Naive thymus-derived CD8-positive, alpha-beta T cell (primary cell): ENCODE data around the gene CD101. TPM values are rescaled to one million over a fixed set of nuclear protein-coding genes. Genes with fewer than 3 reads are reported as not detected.
"Not testable (repeated sequence)": the region's sequence is repeated elsewhere in the genome, so short reads cannot be mapped to it uniquely, and the experiment has no call there.

ENCODE experiments used
- ATAC-seq, 2 donors: fragments of 150-1000 bp; cut with Tn5 transposase in 1 of 2; sonication (Bioruptor Pico), chemical (Tn5 transposase) in 1 of 2; 1 replicate in 1 of 2; 2 replicates in 1 of 2; pipeline ENCODE4 v1.10.0; 2021; ENCODE audit warnings: mild to moderate bottlenecking in 2 of 2, moderate library complexity in 2 of 2
- POLR2A ChIA-PET: fragments of 350-600 bp; sonication (Branson Sonifier 250); formaldehyde crosslinking; loops from one replicate; lab custom pipeline; 2021; ENCODE audit warnings: antibody characterized with exemption; lab: Charles Lee
- DNase-seq, 10 donors: peaks; one replicate each; pipeline versions ENCODE4 v3.0.0 to v3.0.0-alpha.2; 2020 to 2022
- H3K27ac Mint-ChIP-seq, 10 donors: one replicate each; pipeline ENCODE4 v1.8.0; 2020 to 2022; ENCODE audit warnings: mild to moderate bottlenecking in 10 of 10, mixed read lengths in 10 of 10, moderate library complexity in 4 of 10, inconsistent platforms in 1 of 10
- H3K27me3 Mint-ChIP-seq, 5 donors: one replicate each; pipeline ENCODE4 v1.8.0; 2021 to 2022; ENCODE audit warnings: mixed read lengths in 5 of 5
- H3K36me3 Mint-ChIP-seq, 3 donors: one replicate each; pipeline ENCODE4 v1.8.0; 2020 to 2022; ENCODE audit warnings: mixed read lengths in 3 of 3, mild to moderate bottlenecking in 2 of 3, inconsistent platforms in 1 of 3
- H3K4me1 Mint-ChIP-seq, 4 donors: one replicate each; pipeline ENCODE4 v1.8.0; 2021 to 2022; ENCODE audit warnings: mixed read lengths in 4 of 4
- H3K4me3 Mint-ChIP-seq, 10 donors: one replicate each; pipeline ENCODE4 v1.8.0; 2020 to 2022; ENCODE audit warnings: mild to moderate bottlenecking in 10 of 10, mixed read lengths in 10 of 10, moderate library complexity in 6 of 10, inconsistent platforms in 1 of 10
- H3K9me3 Mint-ChIP-seq, 9 donors: one replicate each; pipeline ENCODE4 v1.8.0; 2020 to 2022; ENCODE audit warnings: mixed read lengths in 9 of 9, mild to moderate bottlenecking in 3 of 9, inconsistent platforms in 1 of 9, moderate library complexity in 1 of 9
- polyA plus RNA-seq, 3 donors: library from polyadenylated mRNA; unstranded; fragments of 300-500 nt; fragmentation: Illumina TruSeq; gene quantifications; one replicate each; pipeline ENCODE4 v1.2.3, GENCODE V29; 2021
- total RNA-seq, 8 experiments: library from RNA in 2 of 8; stranded (reverse) in 2 of 8; gene quantifications; one replicate each; pipeline ENCODE4 v1.2.3 and lab custom pipeline; 2021 to 2026

CD101 gene
- total and polyA plus RNA-seq, 5 experiments from 2014 or later: 28.4 to 39.2 (median 37.0) TPM; not detected in 2

- Mint-ChIP-seq H3K27ac (no peak overlapping the region), H3K27me3 (peaks cover 0 to 7% (median 0%) of the 10 kb centered on the region in 5 donors), H3K4me1 (peaks cover 0 to 2% (median 0%) of the 10 kb centered on the region in 4 donors), H3K4me3 (no peak overlapping the region), H3K9me3 (peaks cover 0 to 8% (median 2%) of the 10 kb centered on the region in 9 donors), H3K36me3 (peaks cover 0 to 3% (median 0%) of the 10 kb centered on the region in 3 donors)
- ATAC-seq (no peak), DNase-seq (no peak)
- POLR2A ChIA-PET: no interaction called here
These were observed 30.2 kb upstream of the CD101 start for GRCh38 chr1:116971258-116971860.

- peaks cover 0 to 2% (median 0%) of the 10 kb centered on the region in 4 donors for H3K4me1 Mint-ChIP-seq
- H3K4me3 Mint-ChIP-seq: no peak overlapping the region
- H3K27ac Mint-ChIP-seq: no peak overlapping the region
- H3K27me3 Mint-ChIP-seq: peaks cover 0 to 7% (median 0%) of the 10 kb centered on the region in 5 donors
- POLR2A ChIA-PET: no interaction called here
- H3K9me3 Mint-ChIP-seq: peaks cover 0 to 8% (median 2%) of the 10 kb centered on the region in 9 donors
- peaks cover 0 to 3% (median 0%) of the 10 kb centered on the region in 3 donors for H3K36me3 Mint-ChIP-seq
- DNase-seq (no peak), ATAC-seq (no peak)
These were observed 29.4 kb upstream of the CD101 start for GRCh38 chr1:116971965-116972673.

DNA sequence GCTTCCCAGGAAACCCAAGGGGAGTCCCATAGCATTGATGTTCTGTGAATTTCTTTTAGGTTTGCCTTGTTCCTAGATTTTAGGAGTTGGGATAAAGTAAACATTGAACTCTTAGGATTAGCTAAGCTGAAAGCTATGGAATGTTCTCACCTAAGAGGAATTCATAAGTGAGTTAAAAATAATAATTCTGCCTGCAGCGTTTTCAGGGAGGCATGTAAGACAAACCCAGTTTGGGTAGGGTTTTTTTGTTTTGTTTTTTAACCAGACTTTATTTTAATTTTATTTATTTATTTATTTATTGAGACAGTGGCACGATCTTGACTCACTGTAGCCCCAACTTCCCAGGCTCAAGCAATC, 28.9 kb upstream of the CD101 start:
- POLR2A ChIA-PET: no interaction called here
- peaks cover 0 to 3% (median 0%) of the 10 kb centered on the region in 3 donors for H3K36me3 Mint-ChIP-seq
- no peak overlapping the region for H3K27ac Mint-ChIP-seq
- no peak for ATAC-seq
- peaks cover 0 to 3% (median 0%) of the 10 kb centered on the region in 4 donors for H3K4me1 Mint-ChIP-seq
- H3K4me3 Mint-ChIP-seq: no peak overlapping the region
- DNase-seq: no peak
- peaks cover 0 to 8% (median 2%) of the 10 kb centered on the region in 9 donors for H3K9me3 Mint-ChIP-seq
- peaks cover 0 to 7% (median 0%) of the 10 kb centered on the region in 5 donors for H3K27me3 Mint-ChIP-seq

DNA sequence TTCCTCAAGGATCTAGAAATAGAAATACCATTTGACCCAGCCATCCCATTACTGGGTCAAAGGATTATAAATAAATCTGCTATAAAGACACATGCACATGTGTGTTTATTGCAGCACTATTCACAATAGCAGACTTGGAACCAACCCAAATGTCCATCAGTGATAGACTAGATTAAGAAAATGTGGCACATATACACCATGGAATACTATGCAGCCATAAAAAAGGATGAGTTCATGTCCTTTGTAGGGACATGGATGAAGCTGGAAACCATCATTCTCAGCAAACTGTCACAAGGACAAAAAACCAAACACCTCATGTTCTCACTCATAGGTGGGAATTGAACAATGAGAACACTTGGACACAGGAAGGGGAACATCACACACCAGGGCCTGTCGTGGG, 21.3 kb upstream of the CD101 start:
- H3K27me3 Mint-ChIP-seq, POLR2A ChIA-PET, H3K9me3 Mint-ChIP-seq, ATAC-seq, H3K4me3 Mint-ChIP-seq, DNase-seq, H3K36me3 Mint-ChIP-seq, H3K27ac Mint-ChIP-seq: not testable (repeated sequence)
- peaks cover 9 to 29% (median 16%) of the 10 kb centered on the region in 4 donors for H3K4me1 Mint-ChIP-seq

- Mint-ChIP-seq H3K4me3 (no peak overlapping the region), H3K9me3 (no peaks in the 10 kb centered on the region), H3K27ac (peak overlapping the region in 2 of 10 donors; percentile 3 to 58), H3K36me3 (no peaks in the 10 kb centered on the region), H3K27me3 (no peaks in the 10 kb centered on the region), H3K4me1 (peaks cover 15 to 39% (median 22%) of the 10 kb centered on the region in 4 donors)
- POLR2A ChIA-PET: interaction anchor here (1.0 kb wide), 1 partner anchor 23 kb away, joined by 3 read pairs; no protein-coding TSS in a partner anchor
- DNase-seq: no peak
- no peak for ATAC-seq
These were observed 20.0 kb upstream of the CD101 start for GRCh38 chr1:116981521-116982037.

DNA sequence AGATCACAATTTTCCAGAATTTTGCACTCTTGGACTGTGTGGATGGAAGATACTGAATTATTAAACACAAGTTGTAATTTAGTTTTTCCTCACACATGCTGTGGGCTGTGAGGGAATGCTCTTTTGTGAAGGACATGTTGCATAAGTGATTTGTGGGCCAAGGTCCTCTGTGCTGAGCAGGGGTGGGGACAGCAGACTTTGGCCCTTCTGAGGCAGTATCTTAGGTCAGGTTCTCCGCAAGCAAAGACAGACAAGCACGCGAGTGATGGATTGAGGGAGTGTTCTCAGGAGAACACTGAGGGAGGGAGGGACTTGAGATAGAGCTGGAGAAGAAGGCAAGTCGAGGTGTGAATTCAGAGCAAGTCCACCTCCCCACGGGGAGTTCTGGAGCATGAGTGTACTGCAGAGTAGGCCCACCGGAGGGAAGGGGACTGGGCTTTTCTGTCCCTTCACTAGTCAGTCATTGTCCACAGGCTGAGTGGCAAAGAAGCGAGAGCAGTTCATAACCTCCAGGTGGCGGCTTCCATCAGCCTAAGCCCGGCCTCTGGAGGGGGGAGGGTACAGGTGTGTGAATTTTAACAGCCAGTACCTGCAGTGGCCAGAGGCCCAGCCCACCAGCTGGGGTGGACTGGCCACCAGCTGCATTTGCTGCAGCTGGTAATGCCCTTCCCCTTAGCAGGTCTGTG, 19.1 kb upstream of the CD101 start:
- ATAC-seq (no peak), DNase-seq (no peak)
- Mint-ChIP-seq H3K36me3 (no peaks in the 10 kb centered on the region), H3K27ac (peak overlapping the region in 4 of 10 donors; percentile 16 to 58 (median 31)), H3K9me3 (no peaks in the 10 kb centered on the region), H3K4me3 (no peak overlapping the region), H3K27me3 (no peaks in the 10 kb centered on the region), H3K4me1 (peaks cover 18 to 48% (median 30%) of the 10 kb centered on the region in 4 donors)
- POLR2A ChIA-PET: no interaction called here

- peak overlapping the region in 2 of 10 donors; percentile 60 to 64 for H3K27ac Mint-ChIP-seq
- H3K27me3 Mint-ChIP-seq: no peaks in the 10 kb centered on the region
- no peak for ATAC-seq
- DNase-seq: no peak
- H3K9me3 Mint-ChIP-seq: no peaks in the 10 kb centered on the region
- POLR2A ChIA-PET: interaction anchor here (0.6 to 0.9 kb wide), 2 partner anchors 77 to 213 kb away, joined by 3 to 4 read pairs; partner anchors contain the start of gene TTF2
- H3K4me1 Mint-ChIP-seq: peaks cover 22 to 54% (median 36%) of the 10 kb centered on the region in 4 donors
- H3K36me3 Mint-ChIP-seq: no peaks in the 10 kb centered on the region
- H3K4me3 Mint-ChIP-seq: no peak overlapping the region
These were observed 18.4 kb upstream of the CD101 start for GRCh38 chr1:116983112-116983511.

- DNase-seq (no peak), ATAC-seq (no peak)
- POLR2A ChIA-PET: interaction anchor here (0.6 to 0.9 kb wide), 2 partner anchors 77 to 214 kb away, joined by 3 to 4 read pairs; partner anchors contain the start of gene TTF2
- H3K27ac Mint-ChIP-seq: peak overlapping the region in 4 of 10 donors; percentile 19 to 64 (median 40)
- no peaks in the 10 kb centered on the region for H3K9me3 Mint-ChIP-seq
- no peaks in the 10 kb centered on the region for H3K27me3 Mint-ChIP-seq
- no peak overlapping the region for H3K4me3 Mint-ChIP-seq
- peaks cover 24 to 60% (median 42%) of the 10 kb centered on the region in 4 donors for H3K4me1 Mint-ChIP-seq
- H3K36me3 Mint-ChIP-seq: no peaks in the 10 kb centered on the region
These were observed 17.9 kb upstream of the CD101 start for GRCh38 chr1:116983678-116984077.

DNA sequence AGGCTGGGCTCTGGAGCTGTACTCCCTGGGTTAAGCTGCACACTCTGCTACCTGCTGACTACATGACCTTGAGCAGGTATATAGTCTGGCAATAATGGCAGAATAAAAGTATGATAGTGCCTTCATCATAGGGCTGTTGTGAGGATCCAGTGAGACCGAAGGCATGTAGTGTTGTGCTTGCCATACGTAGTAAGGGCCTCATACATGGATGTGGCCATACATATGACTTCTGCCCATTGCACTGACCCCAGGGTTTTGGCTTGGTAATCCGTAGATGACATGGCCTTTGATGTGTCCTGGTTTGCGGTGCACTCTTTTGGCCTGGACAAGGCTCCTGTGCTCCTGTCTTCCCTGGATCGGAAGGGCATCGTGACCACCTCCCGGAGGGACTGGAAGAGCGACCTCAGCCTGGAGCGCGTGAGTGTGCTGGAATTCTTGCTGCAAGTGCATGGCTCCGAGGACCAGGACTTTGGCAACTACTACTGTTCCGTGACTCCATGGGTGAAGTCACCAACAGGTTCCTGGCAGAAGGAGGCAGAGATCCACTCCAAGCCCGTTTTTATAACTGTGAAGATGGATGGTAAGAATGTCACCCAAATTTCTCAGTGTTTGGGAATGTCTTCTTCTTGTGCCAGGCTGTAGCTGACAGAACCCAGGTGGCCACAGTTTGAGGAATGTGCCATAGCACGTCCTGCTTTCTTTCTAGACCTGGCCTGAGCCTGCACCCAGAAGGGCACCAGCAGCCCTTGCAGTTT, 17.0 kb upstream of the CD101 start:
- Mint-ChIP-seq H3K9me3 (no peaks in the 10 kb centered on the region), H3K27ac (peak overlapping the region in 6 of 10 donors; percentile 40 to 86 (median 67)), H3K27me3 (no peaks in the 10 kb centered on the region), H3K36me3 (no peaks in the 10 kb centered on the region), H3K4me1 (peaks cover 24 to 65% (median 46%) of the 10 kb centered on the region in 4 donors), H3K4me3 (peak overlapping the region in 4 of 10 donors; percentile 33 to 58 (median 47))
- no peak for DNase-seq
- ATAC-seq: no peak
- POLR2A ChIA-PET: interaction anchor here (0.6 to 3.0 kb wide), 2 partner anchors 75 to 317 kb away, joined by 3 to 16 read pairs; partner anchors contain the start of genes IGSF3 and TTF2

GRCh38 chr1:116986421-116987255, 14.9 kb upstream of the CD101 start:
- Mint-ChIP-seq H3K27me3 (no peaks in the 10 kb centered on the region), H3K4me3 (peak overlapping the region; percentile 79 to 89 (median 83)), H3K36me3 (no peaks in the 10 kb centered on the region), H3K4me1 (peaks cover 28 to 74% (median 57%) of the 10 kb centered on the region in 4 donors), H3K9me3 (no peaks in the 10 kb centered on the region), H3K27ac (peak overlapping the region; percentile 93 to 99 (median 98))
- ATAC-seq (peak; percentile 47 to 56), DNase-seq (peak in 6 of 10 donors; percentile 12 to 56 (median 44))
- POLR2A ChIA-PET: interaction anchor here (0.7 to 3.0 kb wide), 11 partner anchors 9 to 248 kb away, joined by 3 to 16 read pairs (median 11); partner anchors contain the start of genes CD2 and TTF2

DNA sequence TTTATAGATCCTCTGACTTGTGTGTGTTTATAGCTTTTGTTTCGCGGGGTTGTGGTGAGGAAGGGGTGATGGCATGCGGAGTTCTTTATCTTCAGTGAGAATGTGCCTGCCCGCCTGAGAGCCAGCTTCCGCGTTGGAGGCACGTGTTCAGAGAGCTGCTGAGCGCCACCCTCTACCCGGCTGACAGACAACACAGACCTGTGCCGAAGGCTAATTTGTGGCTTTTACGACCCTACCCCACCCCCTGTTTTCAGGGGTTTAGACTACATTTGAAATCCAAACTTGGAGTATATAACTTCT, 14.4 kb upstream of the CD101 start:
- DNase-seq (peak; percentile 50 to 85 (median 76)), ATAC-seq (peak; percentile 95 to 96)
- no peaks in the 10 kb centered on the region for H3K27me3 Mint-ChIP-seq
- H3K36me3 Mint-ChIP-seq: no peaks in the 10 kb centered on the region
- H3K27ac Mint-ChIP-seq: peak overlapping the region; percentile 93 to 99 (median 98)
- POLR2A ChIA-PET: interaction anchor here (0.7 to 3.0 kb wide), 11 partner anchors 9 to 249 kb away, joined by 3 to 16 read pairs (median 11); partner anchors contain the start of genes CD2 and TTF2
- H3K9me3 Mint-ChIP-seq: no peaks in the 10 kb centered on the region
- peaks cover 32 to 77% (median 62%) of the 10 kb centered on the region in 4 donors for H3K4me1 Mint-ChIP-seq
- H3K4me3 Mint-ChIP-seq: peak overlapping the region; percentile 79 to 89 (median 83)
